Measurements from ENCODE around the gene THADA.
"Not testable (repeated sequence)": the region's sequence is repeated elsewhere in the genome, so short reads cannot be mapped to it uniquely, and the experiment has no call there.

THADA gene

GRCh38 chr2:43302961-43303494 lies 292.8 kb downstream of the THADA start:
- no peak for DNase-seq (ENCODE audit: low read depth)

DNA sequence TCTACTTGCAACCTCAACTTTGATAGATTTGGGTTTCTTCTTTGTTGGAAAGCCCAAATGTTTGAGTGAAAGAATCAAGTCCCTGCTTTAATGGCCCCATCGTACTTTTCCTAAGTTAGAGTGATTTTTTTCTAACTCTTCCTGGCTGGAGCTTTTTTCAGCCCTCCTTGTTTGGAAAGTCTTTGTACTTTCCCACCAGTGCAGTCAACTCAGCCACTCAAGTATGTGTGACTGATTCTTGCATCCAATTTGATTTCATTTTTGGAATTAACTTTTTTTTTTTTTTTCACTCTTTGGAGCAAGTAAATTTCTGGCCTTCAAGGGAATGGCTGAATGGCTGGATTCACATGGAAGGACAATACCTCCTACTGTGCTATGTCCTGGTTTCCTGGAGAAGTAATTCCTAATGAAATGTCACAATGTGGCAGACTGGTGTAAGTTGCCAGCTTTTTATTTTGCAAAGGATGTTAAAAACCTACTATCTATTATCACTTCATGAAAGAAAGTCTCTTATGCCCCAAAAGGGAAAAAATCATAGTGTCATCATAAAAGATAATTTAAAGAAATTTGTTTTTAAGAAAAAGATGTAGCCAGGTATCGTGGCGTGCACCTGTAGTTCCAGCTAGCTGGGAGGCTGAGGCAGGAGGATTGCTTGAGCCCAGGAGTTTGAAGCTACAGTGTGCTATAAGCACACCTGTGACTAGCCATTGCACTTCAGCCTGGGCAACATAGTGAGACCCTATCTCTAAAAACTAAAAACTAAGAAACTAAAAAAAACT lies 293.5 kb downstream of the THADA start:
- no peak for DNase-seq (ENCODE audit: low read depth)

GRCh38 chr2:43300781-43301583 lies 294.9 kb downstream of the THADA start:
- no peak for DNase-seq (ENCODE audit: low read depth)

GRCh38 chr2:43300222-43300621 lies 295.6 kb downstream of the THADA start:
- DNase-seq (ENCODE audit: low read depth) = no peak

- DNase-seq (ENCODE audit: low read depth) = no peak
These were observed 297.3 kb downstream of the THADA start for GRCh38 chr2:43298500-43298899.

DNA sequence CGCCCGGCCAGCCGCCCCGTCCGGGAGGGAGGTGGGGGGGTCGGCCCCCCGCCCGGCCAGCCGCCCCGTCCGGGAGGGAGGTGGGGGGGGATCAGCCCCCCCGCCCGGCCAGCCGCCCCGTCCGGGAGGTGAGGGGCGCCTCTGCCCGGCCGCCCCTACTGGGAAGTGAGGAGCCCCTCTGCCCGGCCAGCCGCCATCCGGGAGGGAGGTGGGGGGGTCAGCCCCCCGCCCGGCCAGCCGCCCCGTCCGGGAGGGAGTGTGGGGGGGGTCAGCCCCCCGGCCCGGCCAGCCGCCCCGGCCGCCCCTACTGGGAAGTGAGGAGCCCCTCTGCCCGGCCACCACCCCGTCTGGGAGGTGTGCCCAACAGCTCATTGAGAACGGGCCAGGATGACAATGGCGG lies 298.1 kb downstream of the THADA start:
- not testable (repeated sequence) for DNase-seq (ENCODE audit: low read depth)

DNA sequence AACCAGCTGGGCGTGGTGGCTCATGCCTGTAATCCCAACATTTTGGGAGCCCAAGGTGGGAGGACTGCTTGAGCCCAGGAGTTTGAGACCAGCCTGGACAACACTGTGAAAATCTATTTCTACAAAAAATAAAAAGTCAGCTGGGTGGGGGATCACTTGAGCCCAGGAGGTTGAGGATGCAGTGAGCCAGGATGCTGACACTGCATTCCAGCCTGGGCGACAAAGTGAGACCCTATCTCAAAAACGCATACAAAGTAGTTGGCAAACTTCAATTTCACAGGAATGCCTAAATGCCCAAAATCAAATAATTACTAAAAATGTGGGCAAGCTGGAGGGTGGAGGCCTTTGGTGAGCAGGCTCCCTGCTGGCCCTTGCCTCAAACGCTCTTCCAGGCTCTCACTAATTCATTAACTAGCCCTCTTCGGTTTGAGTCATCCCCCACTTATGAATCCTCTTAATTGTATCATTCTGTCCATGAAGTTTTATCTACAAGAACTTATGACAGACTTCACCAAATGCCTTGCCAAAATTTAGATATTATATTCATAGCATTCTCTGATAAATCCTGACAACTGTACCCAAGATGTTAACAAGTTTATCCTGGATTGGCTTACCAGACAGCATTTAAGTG lies 300.8 kb downstream of the THADA start:
- no peak for DNase-seq (ENCODE audit: low read depth)

- peak; percentile 53 for DNase-seq (ENCODE audit: low read depth)
These were observed 301.8 kb downstream of the THADA start for GRCh38 chr2:43293744-43294695.

DNA sequence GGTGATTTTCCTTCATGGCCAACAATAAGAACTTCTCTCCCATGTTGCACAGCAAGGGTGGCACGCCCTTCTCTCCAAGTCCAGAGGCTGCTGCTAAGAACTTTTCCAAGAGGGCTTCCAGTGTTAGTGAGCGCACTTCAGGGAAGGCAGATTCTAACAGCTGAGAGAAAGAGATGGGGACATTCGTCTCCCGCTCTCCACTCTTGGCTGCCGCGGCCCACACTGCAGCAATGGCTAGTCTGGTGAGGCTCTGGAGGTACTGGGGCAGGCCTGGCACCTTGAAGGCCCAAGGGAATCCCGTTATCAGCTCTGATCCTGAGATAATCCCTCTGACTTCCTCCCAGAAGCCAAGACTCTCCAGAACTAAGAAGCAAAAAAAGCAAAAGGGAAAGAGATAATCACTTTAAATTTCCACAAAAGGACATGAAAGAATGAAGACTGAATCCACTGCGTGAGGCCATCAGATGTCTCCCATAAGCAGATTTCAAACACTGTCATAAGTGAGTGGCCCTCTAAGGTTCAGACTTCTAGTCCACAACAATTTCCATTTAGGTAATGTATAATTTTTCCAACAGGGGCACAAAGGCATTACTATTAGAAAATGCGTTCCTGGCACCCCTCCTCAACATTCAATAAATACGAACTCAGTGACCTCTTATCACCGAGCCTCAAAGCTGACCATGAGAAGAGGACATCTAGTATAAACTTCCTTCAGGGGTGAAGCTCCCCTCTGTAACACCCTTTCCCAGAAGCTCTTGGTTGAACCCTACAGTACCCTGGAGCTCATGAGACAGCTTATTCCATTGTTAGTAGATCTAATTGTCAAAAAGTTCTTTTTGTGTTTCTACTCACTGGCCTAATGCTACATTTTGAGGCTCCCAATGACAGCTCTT lies 302.7 kb downstream of the THADA start:
- no peak for DNase-seq (ENCODE audit: low read depth)

DNA sequence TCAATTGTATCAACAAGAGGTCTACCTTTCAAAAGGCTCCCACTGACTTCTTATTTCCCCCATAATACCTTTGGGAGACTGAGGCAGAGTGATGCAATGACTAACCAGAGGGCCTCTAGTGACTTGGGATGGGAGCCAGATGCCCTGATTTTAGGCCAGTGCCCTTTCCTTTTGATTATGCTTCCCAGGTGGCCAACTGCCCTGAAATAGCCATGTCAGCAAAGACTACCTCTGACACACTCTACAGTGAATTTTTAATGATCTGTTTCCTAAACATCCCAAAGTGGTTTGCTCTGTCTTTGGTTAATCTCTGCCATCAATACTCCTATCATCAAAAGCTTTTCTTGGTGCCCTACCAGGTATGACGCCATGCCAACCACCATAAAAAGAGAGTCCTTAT lies 303.5 kb downstream of the THADA start:
- DNase-seq (ENCODE audit: low read depth) = no peak

- no peak for DNase-seq (ENCODE audit: low read depth)
These were observed 306.5 kb downstream of the THADA start for GRCh38 chr2:43289331-43289730.

- DNase-seq (ENCODE audit: low read depth) = no peak
These were observed 307.2 kb downstream of the THADA start for GRCh38 chr2:43288417-43289305.

- no peak for DNase-seq (ENCODE audit: low read depth)
These were observed 309.9 kb downstream of the THADA start for GRCh38 chr2:43285987-43286386.

- DNase-seq (ENCODE audit: low read depth) = no peak
These were observed 310.9 kb downstream of the THADA start for GRCh38 chr2:43284967-43285366.

- DNase-seq (ENCODE audit: low read depth) = not testable (repeated sequence)
These were observed 311.5 kb downstream of the THADA start for GRCh38 chr2:43284347-43284746.

DNA sequence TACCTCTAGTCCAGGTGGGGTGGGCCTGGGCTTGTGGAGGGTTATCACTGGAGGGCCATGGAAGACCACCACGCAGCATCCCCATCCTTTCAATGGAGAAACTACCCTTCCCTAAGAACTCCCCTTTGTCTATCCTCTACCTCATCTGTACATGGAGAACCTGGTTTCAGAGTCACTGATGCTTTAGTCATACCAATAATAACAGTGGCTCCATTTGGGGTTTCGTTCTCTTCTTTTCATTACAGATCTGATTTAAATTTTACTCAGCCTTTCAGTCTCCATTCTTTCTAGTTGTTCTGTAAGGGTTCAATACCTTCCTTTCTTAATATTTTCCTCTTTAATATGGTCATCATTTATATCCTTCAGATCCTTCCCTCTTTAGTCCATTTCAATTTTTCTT lies 314.8 kb downstream of the THADA start:
- DNase-seq (ENCODE audit: low read depth) = no peak

DNA sequence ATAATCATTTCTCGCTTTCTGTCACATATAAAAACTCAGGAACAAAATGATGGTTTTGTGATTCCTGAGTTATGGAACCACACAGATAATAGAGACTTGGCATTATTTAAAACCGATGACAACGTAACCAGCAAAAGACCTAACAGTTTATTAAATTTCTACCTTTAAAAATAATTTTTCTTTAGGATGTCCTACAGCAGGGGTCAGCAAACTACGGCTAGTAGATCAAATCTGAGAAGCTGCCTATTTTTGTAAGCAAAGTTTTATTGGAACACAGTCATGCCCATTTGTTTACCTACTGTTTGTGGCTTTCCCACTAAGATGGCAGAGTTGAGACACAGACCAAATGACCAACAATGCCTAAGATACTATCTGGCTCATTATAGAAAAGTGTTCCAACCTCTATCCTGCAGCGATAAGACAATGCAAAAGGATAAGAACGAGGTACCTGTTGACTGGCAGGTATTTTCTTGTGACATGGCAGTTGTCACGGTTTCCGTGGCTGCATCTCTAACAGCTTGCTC lies 316.5 kb downstream of the THADA start:
- DNase-seq (ENCODE audit: low read depth) = no peak

GRCh38 chr2:43278564-43279220 lies 317.1 kb downstream of the THADA start:
- DNase-seq (ENCODE audit: low read depth) = no peak

DNA sequence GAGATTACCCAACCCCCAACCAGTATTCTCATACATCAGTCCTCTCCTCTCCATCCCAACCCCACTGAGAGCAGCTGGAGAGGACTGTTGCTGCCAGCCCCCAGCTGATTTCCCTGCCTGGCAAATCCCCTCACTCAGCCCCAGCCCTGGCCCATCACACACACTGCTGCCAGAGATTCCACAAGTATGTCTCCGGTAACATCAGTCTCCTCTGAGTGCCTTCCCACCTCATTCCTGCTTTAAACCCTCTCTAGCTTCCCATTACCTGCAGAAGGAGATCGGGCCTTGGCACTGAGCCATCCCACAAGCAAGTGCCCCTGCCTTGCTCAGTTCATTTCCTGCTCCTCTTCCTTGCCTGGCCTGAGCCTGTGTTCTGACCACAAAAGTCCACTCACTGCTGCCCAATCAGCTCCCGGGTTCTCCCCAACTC lies 318.9 kb downstream of the THADA start:
- no peak for DNase-seq (ENCODE audit: low read depth)
